Activated T-helper 1 cell treated with anti-CD3 and anti-CD28 coated beads, Interleukin-2, amount 50 U/mL, for 16 hours (primary cell): ENCODE results near the gene RAB9A.
"Not testable (repeated sequence)": the region's sequence is repeated elsewhere in the genome, so short reads cannot be mapped to it uniquely, and the experiment has no call there.

Experiments used
- DNase-seq, 2 donors: peaks; one replicate each; pipeline ENCODE4 v3.0.0-alpha.2; 2020; ENCODE audit warnings: low read depth in 1 of 2, low spot score in 1 of 2

RAB9A gene

DNA sequence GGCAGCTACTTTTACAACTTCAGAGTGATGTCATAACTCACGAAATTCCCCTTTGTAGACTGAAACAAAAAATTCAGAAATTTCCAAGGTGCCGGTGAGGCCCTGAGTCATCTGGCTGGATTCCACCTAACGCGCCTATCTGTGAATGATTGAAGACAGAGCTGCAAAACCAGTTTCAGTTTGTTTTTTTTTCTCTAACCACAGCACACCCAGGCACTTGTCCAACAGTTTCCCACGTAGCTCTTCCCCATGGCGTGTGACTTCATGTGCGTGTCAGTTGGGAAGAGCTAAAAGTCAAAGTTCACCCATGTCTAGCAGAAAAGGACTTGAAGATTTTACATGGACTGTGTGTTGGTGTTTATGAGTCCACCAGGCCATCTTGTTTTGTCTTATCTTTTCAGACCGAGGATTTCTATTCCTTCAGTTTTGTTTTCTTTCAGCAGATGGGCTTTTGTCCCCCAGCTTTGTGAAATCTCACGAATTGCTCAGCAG lies 19.6 kb upstream of the RAB9A start:
- peak in 1 of 2 donors; percentile 25 for DNase-seq

DNA sequence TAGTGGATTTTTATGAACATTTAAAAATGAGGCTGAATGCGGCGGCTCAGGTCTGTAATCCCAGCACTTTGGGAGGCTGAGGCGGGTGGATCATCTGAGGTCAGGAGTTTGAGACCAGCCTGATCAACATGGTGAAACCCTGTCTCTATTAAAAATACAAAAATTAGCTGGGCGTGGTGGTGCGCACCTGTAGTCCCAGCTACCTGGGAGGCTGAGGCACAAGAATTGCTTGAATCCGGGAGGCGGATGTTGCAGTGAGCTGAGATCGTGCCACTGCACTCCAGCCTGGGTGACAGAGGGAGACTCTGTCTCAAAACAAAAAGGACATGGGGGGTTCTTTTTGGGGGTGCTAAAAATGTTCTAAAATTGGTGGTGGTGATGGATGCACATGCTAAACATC lies 19.2 kb upstream of the RAB9A start:
- DNase-seq, result not testable (repeated sequence)

DNA sequence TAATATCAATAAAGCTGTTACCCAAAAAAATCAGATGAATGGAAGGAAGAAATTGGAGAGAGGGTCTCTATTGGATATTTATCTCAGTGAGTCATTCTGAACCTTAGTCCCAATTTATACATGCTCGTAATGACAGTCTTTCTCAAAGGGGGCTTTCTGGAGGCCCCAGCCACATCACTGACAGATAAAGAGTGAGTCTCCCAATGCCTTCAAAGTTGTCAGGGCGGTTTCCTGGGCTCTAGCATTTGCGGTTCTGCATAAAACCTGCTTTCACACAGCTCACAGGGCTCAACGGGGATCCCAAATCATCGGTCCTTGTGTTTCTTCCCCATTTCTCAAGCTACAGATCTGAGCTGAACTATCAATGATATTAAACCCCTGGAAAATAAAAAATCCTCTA lies 18.7 kb upstream of the RAB9A start:
- no peak for DNase-seq

DNA sequence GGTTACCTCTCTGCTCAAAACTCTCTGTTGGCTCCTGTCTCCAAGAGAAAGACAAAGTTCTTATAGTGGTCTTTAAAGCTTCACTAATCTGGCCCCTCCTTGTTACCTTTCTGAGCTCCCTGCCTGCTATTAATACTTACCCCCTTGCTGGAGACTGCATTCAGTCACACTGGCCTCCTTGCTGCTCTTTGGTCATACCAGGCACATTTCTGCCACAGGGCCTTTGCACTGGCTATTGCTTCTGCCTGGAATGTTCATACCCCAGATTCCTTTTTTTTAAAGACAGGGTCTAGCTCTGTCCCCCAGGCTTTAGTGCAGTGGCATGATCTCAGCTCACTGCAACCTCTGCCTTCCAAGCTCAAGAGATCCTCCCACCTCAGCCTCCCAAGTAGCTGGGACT lies 15.9 kb upstream of the RAB9A start:
- no peak for DNase-seq

DNA sequence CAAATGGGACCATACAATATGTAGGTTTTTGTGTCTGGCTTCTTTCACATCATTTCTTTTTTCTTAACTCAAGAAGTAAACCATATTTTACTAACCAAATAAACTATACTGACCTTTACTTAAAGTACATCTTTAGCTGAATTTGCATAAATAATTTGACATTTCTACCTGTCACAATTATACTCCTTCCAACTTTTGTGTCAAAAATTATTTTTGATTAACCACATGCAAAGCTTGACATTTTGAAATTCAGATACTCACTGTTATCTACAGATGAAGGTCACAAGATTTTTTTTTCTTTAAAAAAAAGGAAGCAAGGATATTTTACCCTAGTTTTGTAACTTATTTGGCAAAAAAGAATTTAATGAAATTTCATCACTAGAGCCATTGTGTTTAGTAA lies 12.0 kb upstream of the RAB9A start:
- no peak for DNase-seq

DNA sequence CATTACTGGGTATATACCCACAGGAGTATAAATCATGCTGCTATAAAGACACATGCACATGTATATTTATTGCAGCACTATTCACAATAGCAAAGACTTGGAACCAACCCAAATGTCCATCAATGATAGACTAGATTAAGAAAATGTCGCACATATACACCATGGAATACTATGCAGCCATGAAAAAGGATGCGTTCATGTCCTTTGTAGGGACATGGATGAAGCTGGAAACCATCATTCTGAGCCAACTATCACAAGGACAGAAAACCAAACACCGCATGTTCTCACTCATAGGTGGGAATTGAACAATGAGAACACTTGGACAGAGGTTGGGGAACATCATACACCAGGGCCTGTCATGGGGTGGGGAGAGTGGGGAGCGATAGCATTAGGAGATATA lies 9.2 kb upstream of the RAB9A start:
- not testable (repeated sequence) for DNase-seq

DNA sequence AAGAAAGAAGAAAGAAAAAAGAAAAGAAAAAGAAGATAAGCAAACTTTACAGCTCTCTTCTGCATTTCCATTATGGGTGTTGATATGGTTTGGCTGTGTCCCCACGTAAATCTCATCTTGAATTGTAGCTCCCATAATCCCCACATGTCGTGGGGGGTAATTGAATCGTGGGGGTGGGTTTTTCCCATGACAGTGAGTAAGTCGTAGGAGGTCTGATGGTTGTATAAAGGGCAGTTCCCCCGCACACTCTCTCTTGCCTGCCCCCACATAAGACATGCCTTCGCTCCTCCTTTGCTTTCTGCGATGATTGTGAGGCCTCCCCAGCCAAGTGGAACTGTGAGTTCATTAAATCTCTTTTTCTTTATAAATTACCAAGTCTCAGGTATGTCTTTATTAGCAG lies 7.3 kb upstream of the RAB9A start:
- DNase-seq, result no peak

DNA sequence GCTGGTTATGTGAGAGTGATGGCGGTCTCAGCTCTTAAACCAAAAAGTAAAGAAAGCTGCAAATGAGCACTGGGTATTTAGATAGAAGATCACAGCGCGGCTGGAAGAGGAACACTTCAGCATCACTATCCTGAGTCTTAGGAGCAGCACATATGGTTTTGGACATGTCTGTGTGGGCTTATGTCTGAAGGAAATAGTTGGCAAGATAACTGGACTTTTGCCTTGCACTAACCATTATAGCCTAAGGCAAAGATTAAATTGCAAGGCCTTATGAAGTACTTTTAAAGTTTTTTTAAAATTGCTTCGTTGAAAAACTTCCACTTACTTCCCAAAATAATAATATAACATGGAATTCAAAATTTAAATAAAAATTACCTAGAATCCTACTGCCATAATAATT lies 4.6 kb upstream of the RAB9A start:
- no peak for DNase-seq

DNA sequence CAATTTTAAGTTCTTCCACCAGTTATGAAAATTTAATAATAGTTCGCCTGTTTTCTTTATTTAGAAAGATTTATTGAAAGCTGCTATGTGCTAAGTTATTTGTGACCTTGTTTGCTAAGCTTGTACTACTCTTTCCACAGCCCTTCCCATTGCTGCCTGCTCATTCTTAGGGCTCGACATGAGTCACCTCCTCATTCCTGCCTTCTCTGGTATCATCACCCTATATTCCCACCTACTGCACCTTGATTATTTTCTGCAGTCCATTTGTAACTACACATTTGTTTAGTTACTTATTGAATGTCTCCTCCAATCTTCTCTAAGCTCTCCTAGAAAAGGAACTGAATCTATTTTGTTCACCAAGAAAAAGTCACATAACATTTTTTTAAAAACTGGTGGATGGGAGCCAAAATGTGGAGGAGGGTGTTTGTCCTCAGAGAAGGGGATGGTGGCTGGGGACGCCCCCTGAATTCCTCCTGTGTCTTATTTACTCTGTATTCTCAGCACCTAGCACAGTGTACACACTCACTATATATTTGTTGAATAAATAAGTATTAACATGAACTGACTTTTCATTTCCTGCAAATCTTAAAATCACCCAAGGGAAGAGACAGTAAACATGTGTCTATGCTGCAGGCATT lies 3.7 kb upstream of the RAB9A start:
- DNase-seq, result no peak

DNA sequence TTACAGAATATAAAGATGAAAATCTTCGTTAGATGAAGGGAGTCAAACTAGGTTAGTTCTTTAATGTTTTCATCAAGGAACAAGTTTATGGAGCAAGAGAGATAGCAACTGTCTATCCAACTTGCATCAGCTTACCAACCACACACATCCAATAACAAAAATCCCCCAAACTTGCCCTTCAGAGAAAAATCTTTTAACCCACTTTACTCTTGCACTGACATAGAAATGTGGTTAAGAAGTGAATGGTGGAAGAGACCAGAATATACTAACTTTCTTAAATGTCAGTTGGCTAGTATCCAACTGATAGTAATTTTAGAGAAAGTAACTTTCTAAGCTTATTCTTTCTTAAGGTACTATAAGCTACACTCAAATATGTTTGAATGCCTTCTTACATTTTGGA lies 1.7 kb upstream of the RAB9A start:
- no peak for DNase-seq

DNA sequence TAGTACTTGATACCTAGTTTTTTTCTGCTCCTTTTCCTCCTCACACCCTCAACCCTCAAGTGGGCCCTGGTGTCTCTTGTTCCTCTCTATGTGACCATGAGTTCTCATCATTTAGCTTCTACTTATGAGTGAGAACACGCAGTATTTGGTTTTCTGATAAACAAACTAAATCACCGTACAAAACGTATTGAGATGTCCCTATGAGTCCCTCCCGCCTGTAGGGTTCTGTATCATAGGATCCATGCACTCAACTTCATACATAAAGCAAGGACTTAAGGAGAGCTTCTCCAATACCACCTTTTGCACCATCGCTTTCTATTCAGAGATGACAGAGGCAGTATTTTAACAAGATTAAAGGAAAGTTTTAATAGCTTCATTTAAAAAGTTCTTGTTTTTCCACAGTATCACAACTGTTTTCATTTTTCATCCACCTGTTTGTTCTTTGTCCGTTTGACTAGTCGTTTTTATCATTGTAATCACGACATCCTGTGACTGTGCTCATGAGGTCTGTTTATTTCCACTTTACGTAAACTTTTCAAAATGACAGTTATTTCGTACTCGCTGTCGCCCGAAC lies 457 bp upstream of the RAB9A start:
- no peak for DNase-seq

DNA sequence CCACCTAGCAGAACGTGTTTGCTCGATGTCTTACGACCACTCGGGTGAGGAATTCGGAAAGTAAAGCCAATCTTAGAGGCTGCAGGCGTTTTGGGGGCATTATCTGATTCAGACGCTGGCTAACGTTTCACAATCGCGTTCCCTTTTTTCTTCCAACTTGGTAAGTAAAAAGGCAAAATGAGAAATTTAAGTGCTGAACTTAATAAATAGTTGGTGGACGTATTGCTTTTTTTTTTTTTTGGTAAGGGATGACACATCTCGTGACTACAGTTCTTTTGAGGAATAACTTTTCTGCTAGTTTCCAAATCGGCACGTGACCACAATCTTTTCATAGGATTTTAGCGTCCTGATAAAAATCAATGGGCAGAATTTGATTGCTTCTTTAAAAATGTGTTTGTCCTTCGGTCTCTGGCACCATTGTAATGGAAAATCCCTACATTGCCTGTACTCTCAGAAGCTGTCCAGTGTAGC lies 848 bp downstream of the RAB9A start:
- no peak for DNase-seq

DNA sequence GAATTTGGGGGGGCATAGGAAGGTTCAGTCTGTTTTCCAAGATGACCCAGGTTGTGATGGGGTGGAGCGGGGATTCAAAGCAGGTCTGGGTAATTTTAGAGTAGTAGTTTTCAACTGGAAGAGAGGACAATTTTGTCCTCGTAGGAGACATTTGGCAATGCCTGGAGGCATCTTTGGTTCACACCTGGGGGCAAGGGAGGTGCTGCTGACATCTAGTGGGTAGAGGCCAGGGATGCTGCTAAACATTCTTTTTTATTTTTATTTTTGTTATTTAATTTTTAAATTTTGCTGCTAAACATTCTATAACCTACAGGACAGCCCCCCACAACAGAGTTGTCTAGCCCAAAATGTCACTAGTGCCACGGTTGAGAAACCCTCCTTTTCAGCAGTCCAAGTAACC lies 1.9 kb downstream of the RAB9A start:
- DNase-seq, result no peak

DNA sequence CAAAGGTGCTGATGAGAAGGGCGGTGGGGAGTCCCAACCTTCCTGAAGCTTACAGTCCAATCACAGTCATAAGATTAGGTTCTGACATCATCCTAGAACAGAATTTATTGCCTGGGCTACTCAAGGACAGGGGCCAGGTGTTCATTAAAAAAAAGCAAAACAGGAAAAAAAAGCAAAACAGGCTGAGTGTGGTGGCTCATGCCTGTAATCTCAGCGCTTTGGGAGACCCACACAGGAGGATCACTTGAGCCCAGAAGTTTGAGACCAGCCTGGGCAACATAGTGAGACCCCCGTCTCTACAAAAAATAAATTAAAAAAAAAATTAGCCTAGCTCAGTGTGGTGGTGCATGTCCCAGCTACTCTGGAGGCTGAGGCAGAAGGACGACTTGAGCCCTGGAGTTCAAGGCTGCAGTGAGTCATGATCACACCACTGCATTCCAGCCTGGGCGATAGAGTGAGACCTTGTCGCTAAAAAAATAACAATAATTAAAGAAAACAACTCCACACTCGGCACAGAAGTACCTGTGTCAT lies 3.0 kb downstream of the RAB9A start:
- no peak for DNase-seq

DNA sequence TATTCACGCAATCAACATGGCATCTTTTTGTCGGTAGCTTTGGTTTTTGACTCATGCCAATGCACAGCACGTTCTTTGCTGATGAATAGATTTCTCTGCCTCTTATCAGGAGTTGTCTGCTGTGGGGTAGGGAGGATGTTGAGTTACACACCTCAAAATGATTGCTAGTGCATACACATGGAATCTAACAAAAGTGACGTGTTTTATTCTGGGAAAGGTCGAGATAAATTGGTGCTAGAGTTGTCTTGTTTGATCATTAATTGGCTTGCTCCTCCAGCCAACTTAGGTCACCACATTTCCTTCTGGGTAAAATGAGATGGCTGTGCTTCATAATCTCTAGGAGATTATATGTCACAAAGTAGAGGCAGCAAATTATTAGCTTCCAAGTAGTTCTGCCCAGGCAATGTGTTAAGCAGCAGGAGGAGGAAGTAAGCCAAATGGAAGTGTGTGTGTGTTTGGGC lies 3.9 kb downstream of the RAB9A start:
- no peak for DNase-seq

DNA sequence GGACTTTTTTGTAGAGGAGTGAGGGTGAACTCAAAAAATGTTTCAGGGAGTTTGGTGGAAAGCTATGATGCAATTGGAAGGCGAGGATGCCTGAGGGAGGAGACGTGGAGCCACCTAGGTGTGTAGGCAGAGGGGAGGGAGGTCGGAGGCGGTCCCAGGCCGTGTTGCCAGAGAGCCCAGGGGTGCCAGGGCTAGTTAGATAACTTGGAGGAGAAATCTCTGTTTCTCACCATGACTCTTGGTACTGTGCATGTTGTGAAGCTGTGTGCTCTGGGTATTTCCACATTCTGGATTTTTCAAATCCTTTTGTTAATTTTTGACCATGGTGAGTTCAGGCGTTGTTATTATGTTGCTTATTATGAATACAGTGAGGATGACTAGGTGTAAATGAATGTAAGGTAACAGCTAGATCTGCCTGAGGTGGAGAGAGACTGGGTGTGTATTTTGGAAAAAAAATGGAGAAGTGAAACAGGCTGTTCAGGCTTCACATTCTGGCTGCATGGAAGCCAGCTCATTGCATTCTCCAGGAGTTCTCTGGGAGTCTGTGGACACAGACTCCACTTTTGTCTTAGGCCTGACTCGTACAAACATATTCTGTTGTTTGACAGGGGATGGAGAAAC lies 4.5 kb downstream of the RAB9A start:
- DNase-seq, result no peak

DNA sequence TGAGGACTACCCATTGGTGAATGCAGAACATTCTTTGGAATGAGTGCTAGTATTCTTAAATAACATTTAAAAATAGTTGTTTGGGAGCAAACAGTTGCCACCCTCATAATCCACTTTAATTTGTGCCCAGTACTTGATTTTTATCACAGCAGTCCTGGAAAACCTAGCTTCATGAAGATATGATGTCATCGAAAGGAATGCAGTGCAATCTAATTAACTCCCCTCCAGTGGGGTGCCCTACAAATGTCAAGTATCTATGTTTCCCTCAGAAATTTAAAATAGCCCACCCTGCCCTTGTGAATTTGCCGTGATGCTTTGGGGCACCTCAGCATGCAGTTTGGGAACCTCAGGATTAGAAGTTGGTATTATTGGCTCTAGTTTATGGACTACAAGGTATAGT lies 5.4 kb downstream of the RAB9A start:
- DNase-seq, result no peak

DNA sequence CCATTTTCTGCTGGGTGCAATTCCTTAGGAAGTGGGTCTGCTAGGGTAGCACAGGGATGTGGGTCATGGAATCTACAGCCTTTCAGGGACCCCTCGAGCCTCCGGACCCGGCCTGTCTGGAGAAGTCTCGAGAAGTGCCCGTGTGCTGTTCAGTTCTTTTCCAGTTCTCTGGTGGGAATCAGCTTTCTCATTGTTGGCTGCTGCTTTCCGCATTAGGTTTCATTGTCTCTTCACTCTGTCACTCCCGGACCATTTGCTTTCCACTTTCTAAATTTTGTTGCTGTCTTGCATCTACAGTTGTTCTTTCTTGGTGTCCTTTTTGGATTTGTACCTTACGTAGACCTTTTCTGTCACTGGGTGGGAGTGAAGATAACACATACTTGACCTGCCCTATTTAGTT lies 6.1 kb downstream of the RAB9A start:
- DNase-seq, result no peak

DNA sequence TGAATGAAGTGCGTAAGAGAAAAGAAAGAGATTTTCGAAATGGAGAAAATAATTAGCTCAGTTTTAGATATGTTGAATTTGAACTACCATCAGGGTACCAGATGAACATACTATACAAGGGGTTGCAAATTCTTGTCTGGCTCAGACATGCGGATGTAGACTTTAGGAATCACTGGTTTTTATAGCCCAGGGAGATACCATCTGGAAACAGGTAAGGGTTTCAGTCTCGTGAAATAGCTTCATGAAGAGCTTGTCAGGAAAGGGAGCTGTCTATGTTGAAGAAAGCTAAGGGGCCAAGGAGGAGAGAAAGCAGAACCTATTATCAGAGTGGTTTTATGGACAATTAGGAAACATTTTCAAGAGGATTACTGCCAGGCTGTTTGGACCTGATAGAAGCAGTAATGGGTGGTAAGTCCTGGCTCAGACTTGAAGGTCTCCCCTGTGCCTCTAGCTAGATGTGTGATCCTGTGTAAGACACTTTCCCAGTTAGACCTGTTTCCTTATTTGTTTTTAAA lies 6.7 kb downstream of the RAB9A start:
- no peak for DNase-seq

DNA sequence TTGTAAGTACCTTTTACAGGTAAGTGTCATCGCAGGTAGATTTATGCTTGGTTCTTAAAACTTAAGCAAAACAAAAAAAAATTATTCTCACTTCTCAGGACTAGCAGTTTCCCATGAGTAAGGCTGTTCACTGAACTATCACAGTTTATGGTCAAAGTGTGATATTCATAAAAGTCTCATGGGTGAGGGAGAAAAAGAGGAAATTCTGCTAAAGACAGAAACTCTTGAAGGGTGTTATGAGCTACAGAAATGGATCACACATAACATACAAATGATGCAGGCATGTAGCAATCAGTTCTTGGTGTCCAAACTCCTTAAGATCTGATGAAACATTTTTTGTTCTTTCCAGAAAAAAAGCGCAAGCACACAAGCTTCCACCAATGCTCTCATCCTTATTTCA lies 8.5 kb downstream of the RAB9A start:
- no peak for DNase-seq

DNA sequence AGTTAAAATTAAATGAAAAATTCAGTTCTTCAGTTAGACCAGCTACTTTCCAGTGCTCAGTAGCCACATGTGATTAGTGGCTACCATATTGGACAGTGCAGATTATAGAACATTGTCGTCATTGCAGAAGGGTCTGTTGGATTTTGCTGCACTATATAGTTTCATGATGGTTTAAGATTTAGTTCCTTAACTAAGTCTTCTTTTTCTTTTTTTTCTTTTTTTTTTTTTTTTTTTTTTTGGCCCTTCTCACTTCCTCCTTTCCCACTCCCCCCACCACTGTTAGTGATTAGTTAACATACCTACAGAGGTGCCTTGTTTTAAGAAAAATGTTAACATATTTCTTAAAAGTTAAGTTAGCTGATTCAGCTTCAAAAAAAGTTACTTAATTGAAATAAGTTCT lies 9.0 kb downstream of the RAB9A start:
- no peak for DNase-seq

DNA sequence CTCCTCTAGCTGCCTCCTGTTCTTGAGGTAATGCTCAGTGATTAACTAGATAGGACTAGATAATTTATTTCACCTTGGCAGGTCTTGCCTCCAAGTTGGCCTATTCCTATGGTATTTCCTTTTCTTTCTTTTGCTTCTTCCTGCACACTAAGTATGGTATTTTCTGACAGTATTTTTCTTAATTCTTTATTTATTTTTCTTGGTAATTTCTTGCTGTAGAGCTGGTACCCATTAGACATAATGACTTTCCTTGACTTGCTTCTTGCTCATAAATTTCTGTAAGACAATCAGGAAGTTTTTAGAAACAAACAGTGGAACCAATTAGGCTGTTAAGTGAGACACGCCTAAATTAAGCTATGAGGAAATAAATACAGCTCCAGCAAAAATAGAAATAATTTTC lies 9.5 kb downstream of the RAB9A start:
- no peak for DNase-seq
